Neural progenitor cell (in vitro differentiated cells): Measurements from ENCODE around the gene FAS.

Experiments
- CTCF ChIP-seq: fragments of 200-600 bp; sonication (generic); IDR thresholded peaks from 2 replicates; pipeline ENCODE4 v1.5.1; 2017; ENCODE audit warnings: antibody characterized with exemption, mild to moderate bottlenecking
- EZH2 ChIP-seq: fragments of 200-600 bp; sonication (generic); IDR thresholded peaks from 2 replicates; pipeline ENCODE4 v1.6.1; 2017; ENCODE audit warnings: antibody characterized with exemption, mild to moderate bottlenecking, moderate library complexity

- TF ChIP-seq EZH2: no peak
- no peak for TF ChIP-seq CTCF
Observed at GRCh38 chr10:88978463-88978862, 12.1 kb upstream of the FAS start.
